ENCODE data around the gene SETD1A.

The SETD1A gene

GRCh38 chr16:30957456-30958174 is at the start of gene SETD1A:
TSS of gene SETD1A (plus strand) at chr16:30957754. CDS start at chr16:30958732, 978 bp downstream.
- DNase-seq (ENCODE audit: low spot score) = peak; percentile 95

- no peak for DNase-seq (ENCODE audit: low spot score)
Measured at GRCh38 chr16:30910427-30911029, 47.0 kb upstream of the SETD1A start.

- DNase-seq (ENCODE audit: low spot score) = no peak
Measured at GRCh38 chr16:30912794-30913412, 44.7 kb upstream of the SETD1A start.

GRCh38 chr16:30914830-30915229 is 42.7 kb upstream of the SETD1A start:
- DNase-seq (ENCODE audit: low spot score) = no peak

GRCh38 chr16:30918614-30919013 is 38.9 kb upstream of the SETD1A start:
- no peak for DNase-seq (ENCODE audit: low spot score)

GRCh38 chr16:30920891-30921290 is 36.7 kb upstream of the SETD1A start:
- no peak for DNase-seq (ENCODE audit: low spot score)

GRCh38 chr16:30921459-30921747 is 36.2 kb upstream of the SETD1A start:
- no peak for DNase-seq (ENCODE audit: low spot score)

- DNase-seq (ENCODE audit: low spot score) = peak; percentile 84
Measured at GRCh38 chr16:30921748-30922419, 35.7 kb upstream of the SETD1A start.

- peak; percentile 100 for DNase-seq (ENCODE audit: low spot score)
Measured at GRCh38 chr16:30922420-30922959, 35.1 kb upstream of the SETD1A start.

GRCh38 chr16:30922960-30923535 is 34.5 kb upstream of the SETD1A start:
- DNase-seq (ENCODE audit: low spot score) = peak; percentile 98

GRCh38 chr16:30923554-30924075 is 33.9 kb upstream of the SETD1A start, which contains the start of gene FBXL19:
TSS of gene FBXL19 (plus strand) at chr16:30923572. CDS start at chr16:30925755, 2,183 bp downstream.
- no peak for DNase-seq (ENCODE audit: low spot score)

GRCh38 chr16:30924076-30924912 is 33.3 kb upstream of the SETD1A start:
- no peak for DNase-seq (ENCODE audit: low spot score)

GRCh38 chr16:30924913-30925631 is 32.5 kb upstream of the SETD1A start:
- DNase-seq (ENCODE audit: low spot score) = no peak

GRCh38 chr16:30925632-30925987 is 31.9 kb upstream of the SETD1A start:
- no peak for DNase-seq (ENCODE audit: low spot score)

GRCh38 chr16:30925995-30926811 is 31.4 kb upstream of the SETD1A start:
- no peak for DNase-seq (ENCODE audit: low spot score)

- no peak for DNase-seq (ENCODE audit: low spot score)
Measured at GRCh38 chr16:30926937-30927788, 30.4 kb upstream of the SETD1A start.

GRCh38 chr16:30927789-30928378 is 29.7 kb upstream of the SETD1A start:
- peak; percentile 25 for DNase-seq (ENCODE audit: low spot score)

GRCh38 chr16:30928390-30928789 is 29.2 kb upstream of the SETD1A start:
- DNase-seq (ENCODE audit: low spot score) = no peak
